GM12891 (cell line): ENCODE data around the gene GIMAP5.

Source experiments
- PAX5 ChIP-seq: IDR thresholded peaks from 2 replicates; pipeline ENCODE4 v1.6.1; 2011; ENCODE audit warnings: low read length, moderate library complexity, mild to moderate bottlenecking; ENCODE audit not compliant: insufficient read depth, severe bottlenecking
- POLR2A ChIP-seq: IDR thresholded peaks from 2 replicates; pipeline ENCODE4 v1.6.1; 2011; ENCODE audit warnings: low read depth, low read length, control low read depth
- POLR2AphosphoS5 ChIP-seq: IDR thresholded peaks from 2 replicates; pipeline ENCODE4 v1.6.1; 2011; ENCODE audit warnings: low read depth, low read length, control low read depth
- POU2F2 ChIP-seq: IDR thresholded peaks from 2 replicates; pipeline ENCODE4 v1.6.1; 2011; ENCODE audit warnings: low read depth, mild to moderate bottlenecking, control low read depth, low read length, moderate library complexity
- SPI1 ChIP-seq: IDR thresholded peaks from 2 replicates; pipeline ENCODE4 v1.6.1; 2011; ENCODE audit warnings: low read depth, low read length, control low read depth
- TAF1 ChIP-seq: IDR thresholded peaks from 2 replicates; pipeline ENCODE4 v1.6.1; 2011; ENCODE audit warnings: low read depth, low read length, control low read depth

DNA sequence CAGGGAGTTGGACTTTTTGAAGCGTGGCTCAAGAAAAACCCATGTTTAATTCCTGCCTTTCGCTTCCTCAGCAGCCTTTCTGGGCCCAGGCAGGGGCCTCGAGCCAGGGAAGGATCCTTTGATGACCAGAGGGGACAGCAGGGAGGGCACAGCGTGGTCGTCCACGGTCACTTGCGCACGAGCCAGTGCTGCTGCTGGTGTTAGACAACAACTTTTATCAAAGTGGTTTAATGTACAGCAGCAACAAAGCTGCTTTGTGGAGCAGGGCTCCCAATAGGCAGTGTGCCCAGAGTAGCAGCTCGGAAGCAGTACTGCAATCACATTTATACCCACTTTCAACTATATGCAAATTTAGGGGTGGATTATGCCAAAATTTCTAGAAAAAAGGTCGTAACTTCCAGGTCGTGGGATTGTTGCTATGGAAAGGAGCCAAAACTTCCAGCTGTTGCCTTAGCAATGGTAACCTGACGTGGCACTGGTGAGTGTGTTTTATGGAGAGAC is 14.7 kb upstream of the GIMAP5 start:
- no peak for TF ChIP-seq POLR2A
- TF ChIP-seq POLR2AphosphoS5, result no peak
- no peak for TF ChIP-seq SPI1
- TF ChIP-seq PAX5, result no peak
- TF ChIP-seq TAF1, result no peak
- TF ChIP-seq POU2F2, result no peak
